Measurements from ENCODE around the gene FYB2. TPM values are rescaled to one million over a fixed set of nuclear protein-coding genes. Genes with fewer than 3 reads are reported as not detected.

FYB2 gene
- total and polyA plus RNA-seq, 4 donors: 2.4 to 5.7 (median 2.5) TPM

DNA sequence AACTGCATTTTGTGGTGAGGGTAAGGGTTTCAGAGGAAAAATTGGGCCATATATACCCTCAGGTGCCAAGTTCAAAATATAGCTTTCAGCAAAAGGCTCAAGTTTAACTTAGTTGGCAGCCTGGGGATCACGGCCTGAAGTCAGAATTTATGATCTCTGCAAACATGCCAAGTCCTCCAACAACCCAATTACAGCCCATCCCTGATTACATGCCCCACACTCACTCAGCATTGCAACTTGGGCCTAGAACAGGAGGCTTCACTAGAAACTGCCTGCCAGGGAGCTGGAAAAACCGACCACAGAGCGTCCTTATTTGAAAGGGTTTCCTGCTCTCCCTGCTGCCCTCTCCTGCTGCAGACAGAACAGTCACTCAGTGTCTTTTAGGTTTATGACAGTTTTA lies 12.4 kb downstream of the FYB2 start:
- Histone ChIP-seq H3K4me1 (ENCODE audit: control insufficient read depth, insufficient read depth, low read length) (peaks cover 2% of the 10 kb centered on the region), H3K27ac (ENCODE audit: low read depth, low read length) (peak overlapping the region; percentile 38), H3K36me3 (ENCODE audit: control insufficient read depth, insufficient read depth, low read length) (no peaks in the 10 kb centered on the region), H3K4me3 (ENCODE audit: low read depth, low read length) (no peak overlapping the region), H3K9me3 (ENCODE audit: control insufficient read depth, insufficient read depth, low read length) (no peaks in the 10 kb centered on the region), H3K27me3 (ENCODE audit: control insufficient read depth, insufficient read depth, low read length) (no peaks in the 10 kb centered on the region)
- DNase-seq (ENCODE audit: low read depth in 4 of 6, low spot score in 6 of 6): peak in 2 of 6 donors; percentile 46 to 57
- 22% methylated on average over 3 of the region's 3 CpGs for WGBS (ENCODE audit: insufficient coverage)

DNA sequence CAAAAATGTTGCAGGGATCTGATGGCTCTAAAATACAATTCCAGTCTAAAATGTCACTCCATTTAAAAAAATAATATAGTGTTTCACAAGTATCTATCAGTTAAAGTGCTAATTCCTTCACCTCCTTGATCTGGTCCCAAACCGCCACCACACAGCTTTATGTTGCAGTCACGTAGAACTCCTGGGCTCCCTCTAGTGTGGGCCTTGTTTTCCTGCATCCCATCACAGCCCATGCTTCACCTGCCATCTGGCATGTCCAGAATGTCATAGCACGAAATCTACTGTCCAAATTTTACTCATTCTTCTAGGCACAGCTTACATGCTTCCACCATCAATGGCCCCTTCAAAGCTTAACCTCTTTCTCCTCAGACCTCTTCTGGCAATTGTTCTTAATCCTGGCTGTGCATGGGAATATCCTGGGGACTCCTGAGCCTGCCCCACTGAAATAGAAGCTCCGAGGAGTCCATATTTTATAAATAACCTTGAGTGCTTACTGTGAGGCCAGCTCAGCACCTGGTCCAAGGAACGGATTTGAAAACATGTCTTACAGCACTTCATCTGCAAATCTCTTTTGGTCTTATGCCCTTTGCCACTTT lies 15.5 kb downstream of the FYB2 start:
- Histone ChIP-seq H3K4me3 (ENCODE audit: low read depth, low read length) (no peak overlapping the region), H3K4me1 (ENCODE audit: control insufficient read depth, insufficient read depth, low read length) (peaks cover 2% of the 10 kb centered on the region), H3K27me3 (ENCODE audit: control insufficient read depth, insufficient read depth, low read length) (no peaks in the 10 kb centered on the region), H3K36me3 (ENCODE audit: control insufficient read depth, insufficient read depth, low read length) (no peaks in the 10 kb centered on the region), H3K27ac (ENCODE audit: low read depth, low read length) (no peak overlapping the region), H3K9me3 (ENCODE audit: control insufficient read depth, insufficient read depth, low read length) (no peaks in the 10 kb centered on the region)
- 80% methylated on average over 5 of the region's 5 CpGs for WGBS (ENCODE audit: insufficient coverage)
- no peak for DNase-seq (ENCODE audit: low read depth in 4 of 6, low spot score in 6 of 6)

DNA sequence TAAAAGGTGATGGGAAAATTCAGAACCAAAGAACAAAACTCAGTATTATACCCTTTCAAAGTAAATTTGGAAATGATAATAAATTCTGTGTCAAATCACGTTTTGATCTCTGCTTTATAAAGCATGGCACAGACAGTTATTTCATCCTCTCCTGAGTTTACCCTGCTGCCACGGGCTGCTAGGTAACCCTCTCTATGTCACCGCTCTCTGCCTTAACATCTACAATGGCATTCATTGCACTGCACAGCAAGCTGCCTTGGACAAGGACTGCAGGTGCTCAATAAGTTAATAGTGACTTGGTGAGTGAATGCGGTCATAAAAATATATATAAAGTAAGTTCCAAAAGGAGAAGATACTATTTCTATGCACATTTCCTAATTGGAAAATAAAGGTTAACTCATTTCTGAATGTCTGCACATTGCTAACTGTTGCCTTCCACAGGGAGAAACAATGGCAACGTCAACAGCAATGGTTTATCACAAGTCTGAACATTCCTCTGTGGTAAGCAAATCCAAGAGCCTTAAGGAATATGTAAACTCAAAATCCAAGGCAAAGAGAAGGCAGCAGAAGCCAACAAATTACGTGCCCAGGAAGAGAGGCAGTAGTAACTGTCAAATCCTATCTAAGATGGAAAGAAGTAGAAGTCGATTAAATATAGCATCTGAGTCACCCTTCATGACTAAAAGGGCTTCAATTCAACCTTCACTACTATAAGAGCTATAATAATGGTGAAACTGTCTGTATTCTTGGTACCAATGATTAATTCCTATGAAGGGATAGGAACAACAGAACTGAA lies 19.4 kb downstream of the FYB2 start:
- Histone ChIP-seq H3K27ac (ENCODE audit: low read depth, low read length) (no peak overlapping the region), H3K36me3 (ENCODE audit: control insufficient read depth, insufficient read depth, low read length) (no peaks in the 10 kb centered on the region), H3K4me1 (ENCODE audit: control insufficient read depth, insufficient read depth, low read length) (peaks cover 6% of the 10 kb centered on the region), H3K4me3 (ENCODE audit: low read depth, low read length) (no peak overlapping the region), H3K9me3 (ENCODE audit: control insufficient read depth, insufficient read depth, low read length) (no peaks in the 10 kb centered on the region), H3K27me3 (ENCODE audit: control insufficient read depth, insufficient read depth, low read length) (no peaks in the 10 kb centered on the region)
- no peak for DNase-seq (ENCODE audit: low read depth in 4 of 6, low spot score in 6 of 6)
- 40% methylated on average over 1 of the region's 7 CpGs for WGBS (ENCODE audit: insufficient coverage)

DNA sequence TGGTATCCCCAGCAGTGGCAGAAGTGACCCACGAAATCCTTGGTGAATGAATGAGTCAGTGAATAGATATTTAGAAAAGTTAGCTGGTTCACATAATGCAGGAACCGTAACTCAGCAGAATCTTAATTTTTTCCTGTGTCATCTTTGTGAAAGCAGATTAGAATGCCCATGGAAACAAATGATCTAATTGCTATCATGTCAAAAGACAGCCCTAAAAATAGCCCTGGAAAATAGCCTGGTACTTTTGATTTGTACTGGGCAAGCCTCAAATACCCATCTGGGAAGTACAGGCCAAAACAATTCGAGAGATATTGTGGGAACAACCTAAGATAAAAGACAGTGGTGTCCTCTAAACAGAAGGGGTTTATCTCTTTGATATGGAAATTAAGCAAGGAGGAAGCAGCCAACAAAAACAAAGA lies 21.1 kb downstream of the FYB2 start:
- Histone ChIP-seq H3K27me3 (ENCODE audit: control insufficient read depth, insufficient read depth, low read length) (no peaks in the 10 kb centered on the region), H3K4me1 (ENCODE audit: control insufficient read depth, insufficient read depth, low read length) (peaks cover 6% of the 10 kb centered on the region), H3K36me3 (ENCODE audit: control insufficient read depth, insufficient read depth, low read length) (no peaks in the 10 kb centered on the region), H3K4me3 (ENCODE audit: low read depth, low read length) (no peak overlapping the region), H3K9me3 (ENCODE audit: control insufficient read depth, insufficient read depth, low read length) (no peaks in the 10 kb centered on the region), H3K27ac (ENCODE audit: low read depth, low read length) (no peak overlapping the region)
- 40% methylated on average over 2 of the region's 3 CpGs for WGBS (ENCODE audit: insufficient coverage)
- no peak for DNase-seq (ENCODE audit: low read depth in 4 of 6, low spot score in 6 of 6)

DNA sequence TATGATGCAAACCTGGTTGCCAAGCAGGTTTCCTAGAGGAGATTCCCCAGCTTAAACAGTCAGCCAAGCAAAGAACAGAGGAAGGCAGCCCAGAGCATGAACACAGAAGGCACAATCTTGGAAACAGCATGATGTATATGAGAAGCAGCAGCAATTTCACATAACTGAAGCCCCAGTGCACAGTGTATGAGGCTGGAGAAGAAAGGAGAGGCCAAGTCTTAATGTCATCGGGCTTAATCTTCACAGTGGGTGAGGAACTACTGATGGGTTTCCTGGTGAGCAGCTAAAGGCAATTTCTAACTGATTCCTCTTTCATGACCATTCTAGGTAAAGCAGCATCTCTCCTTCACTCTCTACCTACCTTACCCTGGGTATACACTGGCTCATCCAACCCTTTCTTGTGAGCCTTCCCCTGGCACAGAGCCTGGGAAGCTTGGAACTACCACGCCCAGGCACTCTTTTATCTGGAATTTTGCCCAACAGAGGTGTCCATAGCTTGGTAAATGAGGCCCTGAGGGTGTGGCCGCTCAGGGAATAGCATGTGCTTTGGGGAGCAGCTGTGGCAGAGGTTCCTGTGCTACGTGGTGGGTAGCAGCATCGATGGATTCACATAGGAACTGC lies 22.0 kb downstream of the FYB2 start:
- no peaks in the 10 kb centered on the region for H3K9me3 ChIP-seq (ENCODE audit: control insufficient read depth, insufficient read depth, low read length)
- no peaks in the 10 kb centered on the region for H3K36me3 ChIP-seq (ENCODE audit: control insufficient read depth, insufficient read depth, low read length)
- DNase-seq (ENCODE audit: low read depth in 4 of 6, low spot score in 6 of 6): peak in 2 of 6 donors; percentile 35 to 84
- 67% methylated on average over 3 of the region's 5 CpGs for WGBS (ENCODE audit: insufficient coverage)
- no peaks in the 10 kb centered on the region for H3K27me3 ChIP-seq (ENCODE audit: control insufficient read depth, insufficient read depth, low read length)
- no peak overlapping the region for H3K27ac ChIP-seq (ENCODE audit: low read depth, low read length)
- peaks cover 6% of the 10 kb centered on the region for H3K4me1 ChIP-seq (ENCODE audit: control insufficient read depth, insufficient read depth, low read length)
- no peak overlapping the region for H3K4me3 ChIP-seq (ENCODE audit: low read depth, low read length)

DNA sequence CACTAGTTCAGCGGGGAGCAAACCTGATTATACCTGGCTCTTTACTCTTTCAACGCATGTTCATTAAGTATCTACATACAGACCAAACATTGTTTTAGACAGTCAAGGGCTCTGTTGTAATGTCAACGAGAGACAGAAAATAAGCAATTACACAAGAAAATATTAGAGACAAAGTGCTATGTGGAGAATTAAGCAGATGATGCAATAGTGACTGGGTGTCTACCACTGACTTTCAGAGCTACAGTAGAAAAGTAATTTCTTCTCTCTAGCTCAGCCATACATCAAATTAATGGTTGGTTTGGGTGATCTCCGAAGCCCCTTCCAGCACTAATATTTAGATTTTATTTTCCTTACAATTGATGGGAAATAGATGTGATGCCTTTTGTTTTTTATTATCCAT lies 23.3 kb downstream of the FYB2 start:
- H3K4me3 ChIP-seq (ENCODE audit: low read depth, low read length): no peak overlapping the region
- WGBS (ENCODE audit: insufficient coverage): no CpG with 5 or more reads among the region's 4 CpGs
- no peaks in the 10 kb centered on the region for H3K9me3 ChIP-seq (ENCODE audit: control insufficient read depth, insufficient read depth, low read length)

DNA sequence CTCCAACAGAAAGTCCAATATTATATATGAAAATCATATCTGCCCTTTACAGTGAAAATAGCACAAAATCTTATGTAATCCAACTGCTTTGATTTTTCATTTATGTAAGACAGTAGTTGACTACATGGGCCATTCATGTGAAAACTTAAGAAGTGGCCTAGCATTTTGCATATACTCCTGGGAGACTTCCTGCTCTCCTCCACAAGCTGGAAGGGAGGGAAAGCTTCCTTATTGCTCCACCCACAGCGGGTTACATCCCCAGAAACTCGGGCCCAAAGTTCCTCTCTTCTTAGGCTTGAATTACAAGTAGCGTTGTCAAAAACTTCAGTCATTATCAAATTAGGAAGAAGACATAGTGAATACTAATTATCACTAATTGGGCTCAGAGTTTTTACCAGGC lies 29.2 kb downstream of the FYB2 start:
- H3K27me3 ChIP-seq (ENCODE audit: control insufficient read depth, insufficient read depth, low read length): no peaks in the 10 kb centered on the region
- H3K4me1 ChIP-seq (ENCODE audit: control insufficient read depth, insufficient read depth, low read length): peaks cover 5% of the 10 kb centered on the region
- H3K27ac ChIP-seq (ENCODE audit: low read depth, low read length): no peak overlapping the region
- no peaks in the 10 kb centered on the region for H3K9me3 ChIP-seq (ENCODE audit: control insufficient read depth, insufficient read depth, low read length)
- DNase-seq (ENCODE audit: low read depth in 4 of 6, low spot score in 6 of 6): no peak
- H3K36me3 ChIP-seq (ENCODE audit: control insufficient read depth, insufficient read depth, low read length): no peaks in the 10 kb centered on the region
- no CpG with 5 or more reads among the region's 3 CpGs for WGBS (ENCODE audit: insufficient coverage)
- H3K4me3 ChIP-seq (ENCODE audit: low read depth, low read length): no peak overlapping the region

More for the DNA sequence above, 23.3 kb downstream of the FYB2 start:
- no peaks in the 10 kb centered on the region for H3K36me3 ChIP-seq (ENCODE audit: control insufficient read depth, insufficient read depth, low read length)
- DNase-seq (ENCODE audit: low read depth in 4 of 6, low spot score in 6 of 6): no peak
- H3K27ac ChIP-seq (ENCODE audit: low read depth, low read length): no peak overlapping the region
- peaks cover 6% of the 10 kb centered on the region for H3K4me1 ChIP-seq (ENCODE audit: control insufficient read depth, insufficient read depth, low read length)
- H3K27me3 ChIP-seq (ENCODE audit: control insufficient read depth, insufficient read depth, low read length): no peaks in the 10 kb centered on the region

DNA sequence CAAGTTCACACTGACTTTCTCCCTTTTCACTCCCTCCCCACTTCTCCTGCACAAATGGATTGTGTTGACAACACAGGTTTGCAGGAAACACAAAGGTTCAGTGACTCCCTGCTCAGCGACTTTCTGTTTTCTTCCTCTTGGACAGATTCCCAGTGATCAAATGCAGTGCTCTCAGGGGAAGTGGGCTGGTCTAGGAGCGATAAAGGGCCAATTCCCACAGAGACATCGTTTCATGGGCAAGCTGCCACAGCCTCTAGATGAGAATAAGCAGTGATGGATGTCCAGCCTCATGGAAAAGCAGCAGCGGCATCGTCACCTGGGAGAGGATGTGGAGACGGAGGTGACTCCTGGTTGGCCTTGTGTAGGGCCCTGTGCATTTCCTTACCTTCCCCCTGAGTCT lies 30.6 kb downstream of the FYB2 start:
- no peaks in the 10 kb centered on the region for H3K27me3 ChIP-seq (ENCODE audit: control insufficient read depth, insufficient read depth, low read length)
- H3K36me3 ChIP-seq (ENCODE audit: control insufficient read depth, insufficient read depth, low read length): no peaks in the 10 kb centered on the region
- no peaks in the 10 kb centered on the region for H3K9me3 ChIP-seq (ENCODE audit: control insufficient read depth, insufficient read depth, low read length)
- H3K27ac ChIP-seq (ENCODE audit: low read depth, low read length): no peak overlapping the region
- 22% methylated on average over 5 of the region's 6 CpGs for WGBS (ENCODE audit: insufficient coverage)
- H3K4me1 ChIP-seq (ENCODE audit: control insufficient read depth, insufficient read depth, low read length): peaks cover 5% of the 10 kb centered on the region
- peak in 2 of 6 donors; percentile 50 to 77 for DNase-seq (ENCODE audit: low read depth in 4 of 6, low spot score in 6 of 6)
- H3K4me3 ChIP-seq (ENCODE audit: low read depth, low read length): no peak overlapping the region

DNA sequence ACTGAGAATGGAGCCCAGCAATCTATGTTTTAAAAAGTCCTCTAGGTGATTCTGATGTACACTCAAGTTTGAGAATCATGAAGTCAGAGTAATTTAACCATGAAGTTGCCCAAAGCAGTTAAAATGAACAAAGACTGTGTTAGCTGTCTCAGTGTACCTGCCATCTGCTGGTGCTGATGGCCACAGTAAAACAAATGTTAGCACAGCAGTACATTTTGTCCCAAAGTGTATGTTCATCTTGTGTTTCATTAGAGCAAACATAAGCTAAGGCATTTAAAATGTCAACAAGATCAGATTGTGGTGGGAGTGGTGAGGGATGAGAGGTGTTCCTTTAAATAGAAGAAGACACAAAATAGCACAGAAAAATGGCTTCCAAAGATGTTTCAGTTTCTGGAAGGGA lies 31.1 kb downstream of the FYB2 start:
- DNase-seq (ENCODE audit: low read depth in 4 of 6, low spot score in 6 of 6): no peak
- Histone ChIP-seq H3K9me3 (ENCODE audit: control insufficient read depth, insufficient read depth, low read length) (no peaks in the 10 kb centered on the region), H3K27ac (ENCODE audit: low read depth, low read length) (no peak overlapping the region), H3K4me1 (ENCODE audit: control insufficient read depth, insufficient read depth, low read length) (peaks cover 5% of the 10 kb centered on the region), H3K36me3 (ENCODE audit: control insufficient read depth, insufficient read depth, low read length) (no peaks in the 10 kb centered on the region), H3K4me3 (ENCODE audit: low read depth, low read length) (no peak overlapping the region), H3K27me3 (ENCODE audit: control insufficient read depth, insufficient read depth, low read length) (no peaks in the 10 kb centered on the region)

DNA sequence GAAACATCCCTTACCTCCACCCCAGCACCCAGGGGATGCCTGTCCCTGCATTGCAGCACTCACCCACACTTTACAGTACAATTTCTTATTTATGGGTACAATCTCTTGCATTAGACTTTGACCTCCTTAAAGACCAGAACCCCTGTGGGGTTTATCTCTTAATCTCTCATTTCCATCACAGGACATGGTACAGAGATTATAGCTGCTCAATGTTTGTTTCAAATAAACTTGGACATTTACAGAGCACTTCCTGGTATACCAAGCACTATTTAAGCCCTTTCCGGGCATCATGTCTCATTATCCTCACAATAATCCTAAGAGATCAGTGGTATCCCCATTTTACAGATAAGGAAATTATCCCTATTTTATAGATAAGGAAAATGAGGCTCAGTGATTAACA lies 31.9 kb downstream of the FYB2 start:
- Histone ChIP-seq H3K9me3 (ENCODE audit: control insufficient read depth, insufficient read depth, low read length) (no peaks in the 10 kb centered on the region), H3K27me3 (ENCODE audit: control insufficient read depth, insufficient read depth, low read length) (no peaks in the 10 kb centered on the region), H3K4me1 (ENCODE audit: control insufficient read depth, insufficient read depth, low read length) (peaks cover 5% of the 10 kb centered on the region), H3K27ac (ENCODE audit: low read depth, low read length) (no peak overlapping the region), H3K4me3 (ENCODE audit: low read depth, low read length) (no peak overlapping the region), H3K36me3 (ENCODE audit: control insufficient read depth, insufficient read depth, low read length) (no peaks in the 10 kb centered on the region)
- no peak for DNase-seq (ENCODE audit: low read depth in 4 of 6, low spot score in 6 of 6)
- no CpG with 5 or more reads among the region's 1 CpG for WGBS (ENCODE audit: insufficient coverage)
